WTC11 (cell line): ENCODE results near the gene SALL4. TPM values are rescaled to one million over a fixed set of nuclear protein-coding genes. Genes with fewer than 3 reads are reported as not detected.
A peak's percentile ranks its signal among the peaks of the same experiment; 100 is the strongest.

Source experiments
- ATAC-seq: fragments of 200-7000 bp; cut with Tn5 transposase; 2 replicates; pipeline ENCODE4 v1.10.0; 2021; ENCODE audit warnings: mild to moderate bottlenecking, moderate library complexity
- CTCF ChIA-PET: fragments of 300-600 bp; sonication (Branson Sonifier 250); formaldehyde crosslinking; loops from one replicate; lab custom pipeline; 2021; ENCODE audit warnings: antibody characterized with exemption; lab: Charles Lee
- POLR2A ChIA-PET: fragments of 350-600 bp; sonication (Branson Sonifier 250); formaldehyde crosslinking; loops from one replicate; lab custom pipeline; 2021; ENCODE audit warnings: antibody characterized with exemption; lab: Charles Lee
- DNase-seq: peaks from one replicate; pipeline ENCODE4 v3.0.0; 2021; ENCODE audit warnings: low spot score
- H3K27ac Mint-ChIP-seq: 2 replicates; pipeline ENCODE4 v1.8.0; 2021; ENCODE audit warnings: mixed read lengths
- H3K27me3 Mint-ChIP-seq: 2 replicates; pipeline ENCODE4 v1.8.0; 2021; ENCODE audit warnings: low read depth, mild to moderate bottlenecking, moderate library complexity, mixed read lengths
- H3K36me3 Mint-ChIP-seq: 2 replicates; pipeline ENCODE4 v1.8.0; 2021; ENCODE audit warnings: mixed read lengths
- H3K4me1 Mint-ChIP-seq: 2 replicates; pipeline ENCODE4 v1.8.0; 2022; ENCODE audit warnings: mixed read lengths
- H3K4me3 Mint-ChIP-seq: 2 replicates; pipeline ENCODE4 v1.8.0; 2021; ENCODE audit warnings: mild to moderate bottlenecking, moderate library complexity, mixed read lengths
- H3K9me3 Mint-ChIP-seq: 2 replicates; pipeline ENCODE4 v1.8.0; 2021; ENCODE audit warnings: mixed read lengths
- CREB1 ChIP-seq: sonication (generic); formaldehyde crosslinking; IDR thresholded peaks from 2 replicates; pipeline ENCODE4 v1.8.0; 2023; ENCODE audit warnings: mild to moderate bottlenecking, missing genetic modification reagents
- ETV6 ChIP-seq: sonication (generic); formaldehyde crosslinking; IDR thresholded peaks from 2 replicates; pipeline ENCODE4 v1.8.1; 2022; ENCODE audit warnings: mild to moderate bottlenecking, missing genetic modification reagents
- FOXP1 ChIP-seq: sonication (generic); formaldehyde crosslinking; IDR thresholded peaks from 2 replicates; pipeline ENCODE4 v1.8.0; 2022; ENCODE audit warnings: missing genetic modification reagents, mild to moderate bottlenecking, moderate library complexity, borderline replicate concordance
- HMGA2 ChIP-seq: fragments of 250-450 bp; sonication (Bioruptor Pico); IDR thresholded peaks from 2 replicates; pipeline ENCODE4 v1.4.0; 2021; ENCODE audit warnings: mild to moderate bottlenecking, moderate library complexity
- IRF2 ChIP-seq: sonication (generic); formaldehyde crosslinking; IDR thresholded peaks from 2 replicates; pipeline ENCODE4 v1.8.0; 2022; ENCODE audit warnings: low read depth, missing genetic modification reagents, borderline replicate concordance
- JUN ChIP-seq: sonication (generic); formaldehyde crosslinking; IDR thresholded peaks from 2 replicates; pipeline ENCODE4 v1.8.0; 2023; ENCODE audit warnings: mild to moderate bottlenecking, missing genetic modification reagents
- NFE2L1 ChIP-seq: sonication (generic); formaldehyde crosslinking; IDR thresholded peaks from 2 replicates; pipeline ENCODE4 v1.8.1; 2023; ENCODE audit warnings: missing genetic modification reagents
- NR1H2 ChIP-seq: sonication (generic); formaldehyde crosslinking; IDR thresholded peaks from 2 replicates; pipeline ENCODE4 v1.9.0; 2021; ENCODE audit warnings: mild to moderate bottlenecking, moderate library complexity, missing genetic modification reagents
- SOX15 ChIP-seq: fragments of 250-450 bp; sonication (Bioruptor Pico); IDR thresholded peaks from 2 replicates; pipeline ENCODE4 v1.9.0; 2021; ENCODE audit warnings: mild to moderate bottlenecking
- SP1 ChIP-seq: sonication (generic); formaldehyde crosslinking; conservative IDR thresholded peaks from 2 replicates; pipeline ENCODE4 v1.8.1; 2022; ENCODE audit warnings: missing genetic modification reagents
- TEAD1 ChIP-seq: sonication (generic); formaldehyde crosslinking; IDR thresholded peaks from 2 replicates; pipeline ENCODE4 v1.8.0; 2022; ENCODE audit warnings: mild to moderate bottlenecking, missing genetic modification reagents
- TP53 ChIP-seq: sonication (generic); formaldehyde crosslinking; IDR thresholded peaks from 2 replicates; pipeline ENCODE4 v1.8.1; 2023; ENCODE audit warnings: mild to moderate bottlenecking, missing genetic modification reagents
- ZBTB21 ChIP-seq: sonication (generic); formaldehyde crosslinking; IDR thresholded peaks from 2 replicates; pipeline ENCODE4 v1.8.1; 2023; ENCODE audit warnings: mild to moderate bottlenecking, missing genetic modification reagents, borderline replicate concordance
- ZNF121 ChIP-seq: sonication (generic); formaldehyde crosslinking; IDR thresholded peaks from 2 replicates; pipeline ENCODE4 v1.8.0; 2023; ENCODE audit warnings: missing genetic modification reagents
- ZNF219 ChIP-seq: sonication (generic); formaldehyde crosslinking; IDR thresholded peaks from 2 replicates; pipeline ENCODE4 v1.8.0; 2023; ENCODE audit warnings: missing genetic modification reagents, mild to moderate bottlenecking, borderline replicate concordance
- total RNA-seq: library from RNA; stranded (reverse); gene quantifications from 3 replicates; pipeline ENCODE4 v1.2.3, GENCODE V29; 2021
- TF ChIP-seq, protein P1 (sequence below): sonication (generic); formaldehyde crosslinking; IDR thresholded peaks from 2 replicates; pipeline ENCODE4 v1.8.1; 2022; ENCODE audit warnings: mild to moderate bottlenecking, missing genetic modification reagents, moderate library complexity, borderline replicate concordance
- TF ChIP-seq, protein P2 (sequence below): sonication (generic); formaldehyde crosslinking; IDR thresholded peaks from 2 replicates; pipeline ENCODE4 v1.8.1; 2023; ENCODE audit warnings: mild to moderate bottlenecking, missing genetic modification reagents, borderline replicate concordance
- TF ChIP-seq, protein P3 (sequence below): sonication (generic); formaldehyde crosslinking; IDR thresholded peaks from 2 replicates; pipeline ENCODE4 v1.8.0; 2022; ENCODE audit warnings: mild to moderate bottlenecking, missing genetic modification reagents
- TF ChIP-seq, protein P4 (sequence below): sonication (generic); formaldehyde crosslinking; IDR thresholded peaks from 2 replicates; pipeline ENCODE4 v1.8.1; 2022; ENCODE audit warnings: mild to moderate bottlenecking, moderate library complexity, missing genetic modification reagents

SALL4 gene
- total RNA-seq, 1 experiment from 2014 or later: 156 TPM

DNA sequence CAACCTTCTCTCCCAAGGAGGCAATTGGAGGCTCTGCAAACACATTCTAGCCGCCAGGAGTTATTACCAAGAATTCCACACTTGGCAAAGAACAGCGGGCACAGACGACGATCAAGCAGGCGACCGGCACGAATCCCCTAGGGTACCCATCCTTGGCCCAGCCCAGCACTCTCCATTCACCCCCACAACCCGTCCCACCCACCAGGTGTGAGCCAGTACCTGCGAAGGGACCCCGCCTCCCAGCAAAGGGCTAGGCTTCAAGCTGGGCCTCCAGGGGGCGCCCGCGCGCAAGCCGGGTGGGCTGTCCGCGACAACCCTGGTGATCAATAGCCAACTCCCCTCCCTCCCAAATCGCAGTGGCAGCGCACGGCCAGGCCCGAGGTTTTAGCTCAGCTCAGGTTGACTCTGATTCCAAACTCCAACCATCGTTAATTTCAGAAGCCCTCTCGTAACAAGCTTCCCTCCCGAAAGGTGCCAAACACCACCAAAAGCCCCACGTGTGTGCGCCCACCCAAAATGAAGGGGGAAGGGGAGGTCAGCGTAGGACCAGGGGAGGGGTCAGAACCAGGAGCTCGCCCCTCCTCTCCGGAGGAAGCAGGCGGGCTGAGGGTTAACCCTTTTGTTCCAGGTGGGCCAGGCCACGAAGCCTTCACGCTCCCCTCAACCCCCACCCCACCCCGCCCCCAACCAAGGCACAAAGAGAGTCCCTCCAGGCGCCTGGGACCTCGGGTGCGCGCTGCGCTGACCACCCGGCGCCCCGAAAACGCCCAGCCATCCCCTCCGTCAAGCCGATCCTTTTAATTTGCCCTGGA is 2.1 kb downstream of the SALL4 start (continued):
- peak; percentile 69 for TF ChIP-seq ETV6

DNA sequence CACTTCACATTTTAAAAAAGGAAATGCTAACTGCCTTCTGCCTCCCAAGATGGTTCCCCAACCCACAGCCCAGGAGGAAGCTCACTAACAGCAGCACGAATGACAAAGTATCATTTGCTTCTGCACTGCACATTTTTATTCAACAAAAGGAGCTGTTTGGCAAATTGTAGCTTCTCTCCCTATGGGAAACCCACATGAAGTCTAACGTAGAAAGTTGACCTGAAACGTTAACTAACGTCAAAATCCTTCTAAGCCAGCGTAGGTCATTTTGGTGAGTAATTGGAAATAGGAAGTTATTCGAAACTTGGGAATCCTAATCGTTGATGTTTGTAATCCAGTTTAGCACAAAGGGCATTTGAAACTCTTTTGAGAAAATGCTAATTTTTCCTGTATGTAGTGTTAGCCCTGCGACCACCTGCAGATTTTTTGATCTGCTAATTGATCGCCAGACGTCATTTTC is 2.9 kb downstream of the SALL4 start:
- TF ChIP-seq JUN (CRISPR knock-in tag): no peak
- TF ChIP-seq, protein P1, sequence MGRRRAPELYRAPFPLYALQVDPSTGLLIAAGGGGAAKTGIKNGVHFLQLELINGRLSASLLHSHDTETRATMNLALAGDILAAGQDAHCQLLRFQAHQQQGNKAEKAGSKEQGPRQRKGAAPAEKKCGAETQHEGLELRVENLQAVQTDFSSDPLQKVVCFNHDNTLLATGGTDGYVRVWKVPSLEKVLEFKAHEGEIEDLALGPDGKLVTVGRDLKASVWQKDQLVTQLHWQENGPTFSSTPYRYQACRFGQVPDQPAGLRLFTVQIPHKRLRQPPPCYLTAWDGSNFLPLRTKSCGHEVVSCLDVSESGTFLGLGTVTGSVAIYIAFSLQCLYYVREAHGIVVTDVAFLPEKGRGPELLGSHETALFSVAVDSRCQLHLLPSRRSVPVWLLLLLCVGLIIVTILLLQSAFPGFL (CRISPR knock-in tag): no peak
- TF ChIP-seq SP1 (CRISPR knock-in tag): peak; percentile 40; the same call in 1 of the 2 replicates
- TF ChIP-seq, protein P2, sequence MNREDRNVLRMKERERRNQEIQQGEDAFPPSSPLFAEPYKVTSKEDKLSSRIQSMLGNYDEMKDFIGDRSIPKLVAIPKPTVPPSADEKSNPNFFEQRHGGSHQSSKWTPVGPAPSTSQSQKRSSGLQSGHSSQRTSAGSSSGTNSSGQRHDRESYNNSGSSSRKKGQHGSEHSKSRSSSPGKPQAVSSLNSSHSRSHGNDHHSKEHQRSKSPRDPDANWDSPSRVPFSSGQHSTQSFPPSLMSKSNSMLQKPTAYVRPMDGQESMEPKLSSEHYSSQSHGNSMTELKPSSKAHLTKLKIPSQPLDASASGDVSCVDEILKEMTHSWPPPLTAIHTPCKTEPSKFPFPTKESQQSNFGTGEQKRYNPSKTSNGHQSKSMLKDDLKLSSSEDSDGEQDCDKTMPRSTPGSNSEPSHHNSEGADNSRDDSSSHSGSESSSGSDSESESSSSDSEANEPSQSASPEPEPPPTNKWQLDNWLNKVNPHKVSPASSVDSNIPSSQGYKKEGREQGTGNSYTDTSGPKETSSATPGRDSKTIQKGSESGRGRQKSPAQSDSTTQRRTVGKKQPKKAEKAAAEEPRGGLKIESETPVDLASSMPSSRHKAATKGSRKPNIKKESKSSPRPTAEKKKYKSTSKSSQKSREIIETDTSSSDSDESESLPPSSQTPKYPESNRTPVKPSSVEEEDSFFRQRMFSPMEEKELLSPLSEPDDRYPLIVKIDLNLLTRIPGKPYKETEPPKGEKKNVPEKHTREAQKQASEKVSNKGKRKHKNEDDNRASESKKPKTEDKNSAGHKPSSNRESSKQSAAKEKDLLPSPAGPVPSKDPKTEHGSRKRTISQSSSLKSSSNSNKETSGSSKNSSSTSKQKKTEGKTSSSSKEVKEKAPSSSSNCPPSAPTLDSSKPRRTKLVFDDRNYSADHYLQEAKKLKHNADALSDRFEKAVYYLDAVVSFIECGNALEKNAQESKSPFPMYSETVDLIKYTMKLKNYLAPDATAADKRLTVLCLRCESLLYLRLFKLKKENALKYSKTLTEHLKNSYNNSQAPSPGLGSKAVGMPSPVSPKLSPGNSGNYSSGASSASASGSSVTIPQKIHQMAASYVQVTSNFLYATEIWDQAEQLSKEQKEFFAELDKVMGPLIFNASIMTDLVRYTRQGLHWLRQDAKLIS (CRISPR knock-in tag): 0 out of 2 replicates have a peak, but pooled peaks have one; percentile 23
- no peak for TF ChIP-seq TP53 (CRISPR knock-in tag)
- TF ChIP-seq ZNF121 (CRISPR knock-in tag): no peak
- TF ChIP-seq CREB1 (CRISPR knock-in tag): no peak
- TF ChIP-seq IRF2: no peak
- TF ChIP-seq NFE2L1 (CRISPR knock-in tag): no peak
- TF ChIP-seq, protein P3, sequence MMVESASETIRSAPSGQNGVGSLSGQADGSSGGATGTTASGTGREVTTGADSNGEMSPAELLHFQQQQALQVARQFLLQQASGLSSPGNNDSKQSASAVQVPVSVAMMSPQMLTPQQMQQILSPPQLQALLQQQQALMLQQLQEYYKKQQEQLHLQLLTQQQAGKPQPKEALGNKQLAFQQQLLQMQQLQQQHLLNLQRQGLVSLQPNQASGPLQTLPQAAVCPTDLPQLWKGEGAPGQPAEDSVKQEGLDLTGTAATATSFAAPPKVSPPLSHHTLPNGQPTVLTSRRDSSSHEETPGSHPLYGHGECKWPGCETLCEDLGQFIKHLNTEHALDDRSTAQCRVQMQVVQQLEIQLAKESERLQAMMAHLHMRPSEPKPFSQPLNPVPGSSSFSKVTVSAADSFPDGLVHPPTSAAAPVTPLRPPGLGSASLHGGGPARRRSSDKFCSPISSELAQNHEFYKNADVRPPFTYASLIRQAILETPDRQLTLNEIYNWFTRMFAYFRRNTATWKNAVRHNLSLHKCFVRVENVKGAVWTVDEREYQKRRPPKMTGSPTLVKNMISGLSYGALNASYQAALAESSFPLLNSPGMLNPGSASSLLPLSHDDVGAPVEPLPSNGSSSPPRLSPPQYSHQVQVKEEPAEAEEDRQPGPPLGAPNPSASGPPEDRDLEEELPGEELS (CRISPR knock-in tag): no peak
- TF ChIP-seq, all 79 proteins: peak for 2
- DNase-seq: no peak
- H3K27me3 Mint-ChIP-seq: no peaks in the 10 kb centered on the region
- peaks cover 58% of the 10 kb centered on the region for H3K4me1 Mint-ChIP-seq
- ChIA-PET POLR2A (interaction anchor here (1.3 kb wide), 2 partner anchors 167 to 307 kb away, joined by 3 to 4 read pairs; no protein-coding TSS in a partner anchor), CTCF (interaction anchor here (0.6 to 2.5 kb wide), 25 partner anchors 10 to 305 kb away, joined by 3 to 44 read pairs (median 6); no protein-coding TSS in a partner anchor)
- H3K36me3 Mint-ChIP-seq: peaks cover 19% of the 10 kb centered on the region
- H3K4me3 Mint-ChIP-seq: peak overlapping the region; percentile 95
- H3K9me3 Mint-ChIP-seq: no peaks in the 10 kb centered on the region
- ATAC-seq: no peak
- peak overlapping the region; percentile 96 for H3K27ac Mint-ChIP-seq

DNA sequence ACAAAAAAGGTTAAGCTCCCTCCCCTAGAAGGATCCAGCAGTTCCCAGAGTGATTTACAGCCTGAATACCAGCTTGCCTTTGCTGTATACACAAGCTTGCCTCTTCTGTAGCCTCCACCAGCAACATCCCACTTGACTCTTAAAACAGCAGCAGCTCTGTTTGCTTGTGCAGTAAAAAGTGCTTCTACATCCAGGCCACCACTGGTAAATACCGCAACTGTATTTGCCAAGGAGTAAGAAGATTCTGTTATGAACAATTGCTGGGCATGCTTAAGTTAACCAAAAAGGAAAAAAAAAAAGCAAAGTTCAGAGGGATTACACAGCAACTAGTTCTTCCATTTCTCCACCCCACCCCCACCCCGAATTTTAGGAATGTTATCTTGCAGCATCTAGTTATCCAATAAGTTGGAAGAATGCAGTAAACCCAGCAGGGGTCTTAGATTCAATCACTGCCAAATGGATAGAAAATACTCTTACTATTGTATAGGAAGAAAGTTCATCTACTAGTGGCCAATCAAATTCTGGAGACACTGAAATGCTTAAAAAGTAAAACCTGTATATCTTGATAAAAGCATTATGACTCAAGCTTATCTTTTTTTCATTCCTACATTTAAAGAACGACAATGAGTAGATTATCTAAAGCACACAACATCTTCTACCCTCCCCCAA is 4.8 kb downstream of the SALL4 start:
- Mint-ChIP-seq H3K27ac (peak overlapping the region; percentile 97), H3K4me3 (peak overlapping the region; percentile 95), H3K27me3 (no peaks in the 10 kb centered on the region), H3K36me3 (peaks cover 25% of the 10 kb centered on the region), H3K9me3 (no peaks in the 10 kb centered on the region), H3K4me1 (peaks cover 65% of the 10 kb centered on the region)
- DNase-seq (no peak), ATAC-seq (no peak)
- ChIA-PET POLR2A (interaction anchor here (0.5 to 1.3 kb wide), 2 partner anchors 13 to 301 kb away, joined by 3 read pairs; no protein-coding TSS in a partner anchor), CTCF (interaction anchor here (0.8 to 1.8 kb wide), 2 partner anchors 30 to 97 kb away, joined by 3 to 7 read pairs; no protein-coding TSS in a partner anchor)
- TF ChIP-seq ZBTB21 (CRISPR knock-in tag) (no peak), FOXP1 (CRISPR knock-in tag) (no peak), ZNF219 (CRISPR knock-in tag) (no peak), TEAD1 (no peak), HMGA2 (CRISPR knock-in tag) (no peak), NR1H2 (CRISPR knock-in tag) (no peak), SOX15 (CRISPR knock-in tag) (no peak), NFE2L1 (CRISPR knock-in tag) (0 out of 2 replicates have a peak, but pooled peaks have one; percentile 40)
- TF ChIP-seq, protein P4, sequence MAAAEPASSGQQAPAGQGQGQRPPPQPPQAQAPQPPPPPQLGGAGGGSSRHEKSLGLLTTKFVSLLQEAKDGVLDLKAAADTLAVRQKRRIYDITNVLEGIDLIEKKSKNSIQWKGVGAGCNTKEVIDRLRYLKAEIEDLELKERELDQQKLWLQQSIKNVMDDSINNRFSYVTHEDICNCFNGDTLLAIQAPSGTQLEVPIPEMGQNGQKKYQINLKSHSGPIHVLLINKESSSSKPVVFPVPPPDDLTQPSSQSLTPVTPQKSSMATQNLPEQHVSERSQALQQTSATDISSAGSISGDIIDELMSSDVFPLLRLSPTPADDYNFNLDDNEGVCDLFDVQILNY (CRISPR knock-in tag): no peak
